ENCODE measurements around the gene TGFBI. TPM values are rescaled to one million over a fixed set of nuclear protein-coding genes. Genes with fewer than 3 reads are reported as not detected.
A peak's percentile ranks its signal among the peaks of the same experiment; 100 is the strongest.

TGFBI gene
- total and polyA plus RNA-seq, 9 of the 15 experiments (the other 6 are each of a cell fraction or from before 2014, with no cell fraction given), result 0.05 to 0.62 (median 0.08) TPM; not detected in 6

DNA sequence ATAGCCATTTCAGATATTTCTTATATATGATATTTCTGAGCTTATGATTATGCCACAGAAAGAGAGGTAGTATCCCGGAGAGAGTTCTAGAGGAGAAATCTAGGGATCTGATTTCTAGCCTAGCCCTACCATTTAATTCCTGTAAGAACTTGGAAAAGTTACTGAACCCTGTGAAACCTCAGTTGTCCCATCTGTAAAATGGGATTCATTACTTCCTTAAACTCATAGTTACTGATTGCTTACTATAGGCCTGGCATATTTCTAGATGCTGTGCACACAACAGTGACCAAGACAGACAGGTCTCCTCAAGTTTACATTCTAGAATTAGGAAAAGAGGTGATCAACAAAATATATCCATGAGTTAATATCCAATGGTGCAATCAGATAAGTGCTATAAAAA lies 73.1 kb downstream of the TGFBI start:
- BruUV-seq (replicated peaks), result no TSS peak
- Histone ChIP-seq H2AFZ (ENCODE audit: low read depth, low read length) (no peak overlapping the region), H3K9me3 (replicated peaks; ENCODE audit: control insufficient read depth, insufficient read depth, low read depth, low read length) (no peaks in the 10 kb centered on the region), H3K4me3 (no peak overlapping the region), H3K9ac (ENCODE audit: insufficient read depth in 1 of 2, low read depth in 2 of 2, low read length in 2 of 2) (no peak overlapping the region), H3K36me3 (ENCODE audit: control insufficient read depth, insufficient read depth, low read length) (no peaks in the 10 kb centered on the region), H3K79me2 (ENCODE audit: control insufficient read depth, insufficient read depth, low read length) (no peaks in the 10 kb centered on the region), H3K27me3 (ENCODE audit: control insufficient read depth in 2 of 2, insufficient read depth in 2 of 2, low read length in 2 of 2) (peaks cover 10 to 12% of the 10 kb centered on the region in 2 experiments; a peak in 3 of 5 replicates), H3K27ac (ENCODE audit: extremely low read depth, low read depth, low read length) (no peak overlapping the region), H4K20me1 (replicated peaks; ENCODE audit: control insufficient read depth, insufficient read depth, low read length) (no peaks in the 10 kb centered on the region), H3K4me2 (ENCODE audit: insufficient read depth, low read length) (no peak overlapping the region), H3K4me1 (replicated peaks in 1 of 2; ENCODE audit: control insufficient read depth in 2 of 2, insufficient read depth in 2 of 2, low read length in 2 of 2) (no peaks in the 10 kb centered on the region; a peak in 1 of 5 replicates), H3K9me1 (ENCODE audit: control insufficient read depth, insufficient read depth, low read length) (no peaks in the 10 kb centered on the region)
- peak; percentile 60 for TF ChIP-seq CHD4 (IDR thresholded peaks at IDR 0.05; ENCODE audit: insufficient read depth, insufficient replicate concordance, low read depth, low read length, poor library complexity, severe bottlenecking)
- peak; percentile 77 for TF ChIP-seq RBM25 (IDR thresholded peaks at IDR 0.05; ENCODE audit: low read depth, low read length, severe bottlenecking)
- TF ChIP-seq SMARCB1 (IDR thresholded peaks at IDR 0.05; ENCODE audit: insufficient read length, low read depth), result no peak
- TF ChIP-seq, protein P1, sequence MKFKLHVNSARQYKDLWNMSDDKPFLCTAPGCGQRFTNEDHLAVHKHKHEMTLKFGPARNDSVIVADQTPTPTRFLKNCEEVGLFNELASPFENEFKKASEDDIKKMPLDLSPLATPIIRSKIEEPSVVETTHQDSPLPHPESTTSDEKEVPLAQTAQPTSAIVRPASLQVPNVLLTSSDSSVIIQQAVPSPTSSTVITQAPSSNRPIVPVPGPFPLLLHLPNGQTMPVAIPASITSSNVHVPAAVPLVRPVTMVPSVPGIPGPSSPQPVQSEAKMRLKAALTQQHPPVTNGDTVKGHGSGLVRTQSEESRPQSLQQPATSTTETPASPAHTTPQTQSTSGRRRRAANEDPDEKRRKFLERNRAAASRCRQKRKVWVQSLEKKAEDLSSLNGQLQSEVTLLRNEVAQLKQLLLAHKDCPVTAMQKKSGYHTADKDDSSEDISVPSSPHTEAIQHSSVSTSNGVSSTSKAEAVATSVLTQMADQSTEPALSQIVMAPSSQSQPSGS (CRISPR knock-in tag; IDR thresholded peaks at IDR 0.05), result no peak
- peak; percentile 46; the same call in 1 of the 2 replicates for TF ChIP-seq ADNP (tag; IDR thresholded peaks at IDR 0.05)
- no peak for TF ChIP-seq HLTF (IDR thresholded peaks at IDR 0.05)
- TF ChIP-seq BCOR (IDR thresholded peaks at IDR 0.05), result peak; percentile 59; the same call in 1 of the 2 replicates
- ATAC-seq (no peak), FAIRE-seq (no peak), DNase-seq (ENCODE audit: extremely low read depth in 1 of 4, low spot score in 3 of 4) (no peak)
- in situ Hi-C loops (cut with MboI) (no loop called here), intact Hi-C loops (cut with micrococcal nuclease) (no loop called here)
- CTCF ChIA-PET (ENCODE audit: low intra/inter-chr PET ratio), result no interaction called here
- 13% methylated on average over 1 of the region's 1 CpG for WGBS (ENCODE audit: insufficient coverage, low coverage, missing lambda C conversion rate)
- POLR2A ChIA-PET, result no interaction called here
